ENCODE results near the gene ESR1.

The ESR1 gene

GRCh38 chr6:151999194-151999593 lies 191.7 kb downstream of the ESR1 start:
- Histone ChIP-seq H3K4me3 (ENCODE audit: low read depth in 1 of 5, low read length in 5 of 5) (no peak overlapping the region), H3K27ac (ENCODE audit: low read depth, low read length) (no peak overlapping the region), H3K36me3 (ENCODE audit: control insufficient read depth in 5 of 5, insufficient read depth in 5 of 5, low read length in 5 of 5) (no peaks in the 10 kb centered on the region), H3K27me3 (ENCODE audit: control insufficient read depth in 5 of 5, insufficient read depth in 4 of 5, low read length in 5 of 5) (no peaks in the 10 kb centered on the region), H3K4me1 (ENCODE audit: control insufficient read depth in 5 of 5, insufficient read depth in 5 of 5, low read length in 5 of 5) (no peaks in the 10 kb centered on the region), H3K9ac (ENCODE audit: low read length in 5 of 5) (no peak overlapping the region), H3K9me3 (ENCODE audit: control insufficient read depth in 5 of 5, low read length in 5 of 5) (no peaks in the 10 kb centered on the region)

DNA sequence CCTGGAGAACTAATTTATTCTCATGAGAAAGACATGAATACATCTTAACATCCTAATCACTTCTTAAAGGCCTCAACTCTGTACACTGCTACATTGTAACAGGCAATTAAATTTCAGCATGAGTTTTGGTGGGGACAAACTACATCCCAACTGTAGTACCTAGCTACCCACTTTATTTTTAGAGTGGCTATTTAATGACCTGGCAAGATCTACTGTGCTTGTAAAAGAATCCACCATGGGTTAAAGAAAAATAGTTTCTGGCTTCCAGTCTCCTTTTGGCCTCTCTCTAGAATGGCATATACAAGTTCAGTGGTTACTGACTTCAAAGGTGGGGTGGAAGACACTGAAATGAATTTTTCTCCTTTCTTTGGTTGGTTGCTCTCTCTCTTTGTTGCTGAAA lies 193.9 kb downstream of the ESR1 start:
- H3K4me3 ChIP-seq (ENCODE audit: low read depth in 1 of 5, low read length in 5 of 5): no peak overlapping the region
- H3K9me3 ChIP-seq (ENCODE audit: control insufficient read depth in 5 of 5, low read length in 5 of 5): no peaks in the 10 kb centered on the region
- no peak overlapping the region for H3K27ac ChIP-seq (ENCODE audit: low read depth, low read length)
- H3K4me1 ChIP-seq (ENCODE audit: control insufficient read depth in 5 of 5, insufficient read depth in 5 of 5, low read length in 5 of 5): no peaks in the 10 kb centered on the region
- no peak overlapping the region for H3K9ac ChIP-seq (ENCODE audit: low read length in 5 of 5)
- no peaks in the 10 kb centered on the region for H3K36me3 ChIP-seq (ENCODE audit: control insufficient read depth in 5 of 5, insufficient read depth in 5 of 5, low read length in 5 of 5)
- H3K27me3 ChIP-seq (ENCODE audit: control insufficient read depth in 5 of 5, insufficient read depth in 4 of 5, low read length in 5 of 5): no peaks in the 10 kb centered on the region

DNA sequence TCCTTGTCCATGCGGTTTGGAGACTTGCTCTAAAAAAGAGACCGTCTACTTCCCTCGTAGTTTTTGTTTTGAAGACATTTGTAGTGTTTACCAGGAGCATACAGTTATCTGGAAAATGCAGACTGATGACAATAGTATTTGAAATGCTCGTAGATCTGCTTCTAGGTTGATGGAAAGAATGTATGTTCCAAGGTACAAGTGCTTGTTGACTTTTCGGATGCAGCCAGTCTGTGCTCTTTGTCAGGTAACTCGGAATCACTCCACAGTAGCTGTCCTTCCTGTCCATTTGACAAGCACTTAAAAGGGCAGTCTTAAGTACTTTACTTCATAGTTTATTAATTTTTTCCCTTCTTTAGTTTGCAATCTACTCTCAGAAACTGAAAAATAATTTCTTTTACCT lies 194.8 kb downstream of the ESR1 start:
- Histone ChIP-seq H3K9ac (ENCODE audit: low read length in 5 of 5) (no peak overlapping the region), H3K36me3 (ENCODE audit: control insufficient read depth in 5 of 5, insufficient read depth in 5 of 5, low read length in 5 of 5) (no peaks in the 10 kb centered on the region), H3K4me1 (ENCODE audit: control insufficient read depth in 5 of 5, insufficient read depth in 5 of 5, low read length in 5 of 5) (no peaks in the 10 kb centered on the region), H3K27ac (ENCODE audit: low read depth, low read length) (no peak overlapping the region), H3K9me3 (ENCODE audit: control insufficient read depth in 5 of 5, low read length in 5 of 5) (no peaks in the 10 kb centered on the region), H3K27me3 (ENCODE audit: control insufficient read depth in 5 of 5, insufficient read depth in 4 of 5, low read length in 5 of 5) (no peaks in the 10 kb centered on the region), H3K4me3 (ENCODE audit: low read depth in 1 of 5, low read length in 5 of 5) (no peak overlapping the region)

- no peaks in the 10 kb centered on the region for H3K27me3 ChIP-seq (ENCODE audit: control insufficient read depth in 5 of 5, insufficient read depth in 4 of 5, low read length in 5 of 5)
- H3K9me3 ChIP-seq (ENCODE audit: control insufficient read depth in 5 of 5, low read length in 5 of 5): no peaks in the 10 kb centered on the region
- H3K36me3 ChIP-seq (ENCODE audit: control insufficient read depth in 5 of 5, insufficient read depth in 5 of 5, low read length in 5 of 5): no peaks in the 10 kb centered on the region
- H3K9ac ChIP-seq (ENCODE audit: low read length in 5 of 5): no peak overlapping the region
- no peak overlapping the region for H3K27ac ChIP-seq (ENCODE audit: low read depth, low read length)
- H3K4me3 ChIP-seq (ENCODE audit: low read depth in 1 of 5, low read length in 5 of 5): no peak overlapping the region
- no peaks in the 10 kb centered on the region for H3K4me1 ChIP-seq (ENCODE audit: control insufficient read depth in 5 of 5, insufficient read depth in 5 of 5, low read length in 5 of 5)
Observed at GRCh38 chr6:152004036-152004566, 196.6 kb downstream of the ESR1 start.

DNA sequence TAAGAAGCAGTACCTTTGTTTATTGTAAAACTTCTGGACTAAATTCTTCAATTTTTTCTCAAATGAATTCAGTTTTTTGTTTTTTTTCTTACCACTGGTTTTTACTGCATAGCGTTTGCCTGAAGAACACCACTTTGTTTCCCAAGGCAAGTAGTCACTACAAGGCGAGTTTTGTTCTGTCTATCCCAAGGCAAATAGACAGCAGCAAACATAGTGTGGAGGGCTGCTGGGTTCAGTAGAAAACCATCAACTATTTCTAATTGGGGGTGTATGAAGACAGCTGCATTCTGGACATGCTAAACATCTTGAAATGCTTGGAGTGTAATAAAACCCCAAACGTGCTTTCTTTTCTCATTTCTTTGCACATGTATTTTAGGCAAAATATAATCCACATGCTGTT lies 197.4 kb downstream of the ESR1 start:
- H3K4me1 ChIP-seq (ENCODE audit: control insufficient read depth in 5 of 5, insufficient read depth in 5 of 5, low read length in 5 of 5): no peaks in the 10 kb centered on the region
- H3K27me3 ChIP-seq (ENCODE audit: control insufficient read depth in 5 of 5, insufficient read depth in 4 of 5, low read length in 5 of 5): no peaks in the 10 kb centered on the region
- H3K9ac ChIP-seq (ENCODE audit: low read length in 5 of 5): no peak overlapping the region
- no peaks in the 10 kb centered on the region for H3K9me3 ChIP-seq (ENCODE audit: control insufficient read depth in 5 of 5, low read length in 5 of 5)
- H3K27ac ChIP-seq (ENCODE audit: low read depth, low read length): no peak overlapping the region
- no peak overlapping the region for H3K4me3 ChIP-seq (ENCODE audit: low read depth in 1 of 5, low read length in 5 of 5)
- no peaks in the 10 kb centered on the region for H3K36me3 ChIP-seq (ENCODE audit: control insufficient read depth in 5 of 5, insufficient read depth in 5 of 5, low read length in 5 of 5)

- Histone ChIP-seq H3K27ac (ENCODE audit: low read depth, low read length) (no peak overlapping the region), H3K36me3 (ENCODE audit: control insufficient read depth in 5 of 5, insufficient read depth in 5 of 5, low read length in 5 of 5) (no peaks in the 10 kb centered on the region)
Observed at GRCh38 chr6:152008779-152009178, 201.3 kb downstream of the ESR1 start.

DNA sequence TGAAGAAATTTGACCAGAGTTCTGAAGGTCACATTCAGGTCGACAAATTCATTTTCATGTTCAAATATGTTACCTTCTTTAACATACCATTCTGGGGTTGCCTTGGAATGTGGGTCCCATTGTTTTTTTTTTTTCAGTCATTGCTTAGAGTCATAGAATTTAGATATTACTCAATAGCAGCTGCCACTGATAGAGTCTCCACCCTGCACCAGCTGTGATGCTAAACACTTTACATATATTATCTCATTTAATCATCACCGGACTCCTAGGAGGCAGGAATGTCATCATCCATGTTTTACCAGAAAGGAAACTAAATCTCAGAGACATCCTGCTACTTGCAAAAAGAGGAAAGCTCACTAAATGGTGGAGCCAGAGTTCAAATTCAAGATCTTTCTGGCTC lies 204.7 kb downstream of the ESR1 start:
- H3K9me3 ChIP-seq (ENCODE audit: control insufficient read depth in 5 of 5, low read length in 5 of 5): no peaks in the 10 kb centered on the region
- H3K4me1 ChIP-seq (ENCODE audit: control insufficient read depth in 5 of 5, insufficient read depth in 5 of 5, low read length in 5 of 5): no peaks in the 10 kb centered on the region
- no peak overlapping the region for H3K27ac ChIP-seq (ENCODE audit: low read depth, low read length)
- H3K36me3 ChIP-seq (ENCODE audit: control insufficient read depth in 5 of 5, insufficient read depth in 5 of 5, low read length in 5 of 5): peaks cover 0 to 4% (median 4%) of the 10 kb centered on the region in 5 donors
- H3K9ac ChIP-seq (ENCODE audit: low read length in 5 of 5): no peak overlapping the region
- H3K4me3 ChIP-seq (ENCODE audit: low read depth in 1 of 5, low read length in 5 of 5): no peak overlapping the region
- H3K27me3 ChIP-seq (ENCODE audit: control insufficient read depth in 5 of 5, insufficient read depth in 4 of 5, low read length in 5 of 5): no peaks in the 10 kb centered on the region

More at GRCh38 chr6:152008779-152009178, 201.3 kb downstream of the ESR1 start:
- Histone ChIP-seq H3K9me3 (ENCODE audit: control insufficient read depth in 5 of 5, low read length in 5 of 5) (no peaks in the 10 kb centered on the region), H3K27me3 (ENCODE audit: control insufficient read depth in 5 of 5, insufficient read depth in 4 of 5, low read length in 5 of 5) (no peaks in the 10 kb centered on the region), H3K4me3 (ENCODE audit: low read depth in 1 of 5, low read length in 5 of 5) (no peak overlapping the region), H3K4me1 (ENCODE audit: control insufficient read depth in 5 of 5, insufficient read depth in 5 of 5, low read length in 5 of 5) (no peaks in the 10 kb centered on the region), H3K9ac (ENCODE audit: low read length in 5 of 5) (no peak overlapping the region)

DNA sequence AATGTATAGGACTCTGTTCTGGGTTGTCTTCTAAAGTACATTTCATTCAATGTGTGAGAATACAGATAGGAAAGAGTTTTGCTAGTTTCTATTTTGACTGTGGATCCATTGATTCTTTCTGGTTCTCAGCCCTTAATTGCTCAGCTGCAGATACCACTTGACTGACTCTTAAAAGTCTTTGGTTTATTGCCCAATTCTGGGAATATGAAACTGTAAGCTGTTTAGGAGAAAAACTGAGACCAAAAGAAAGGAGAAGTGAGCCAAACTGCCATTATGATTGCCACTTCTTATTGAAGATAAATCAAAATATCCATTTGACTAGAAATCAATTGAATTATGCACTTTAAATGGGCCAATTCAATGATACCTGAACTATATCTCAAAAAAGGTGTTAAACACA lies 211.4 kb downstream of the ESR1 start:
- Histone ChIP-seq H3K9me3 (ENCODE audit: control insufficient read depth in 5 of 5, low read length in 5 of 5) (peaks cover 0 to 6% (median 3%) of the 10 kb centered on the region in 5 donors), H3K9ac (ENCODE audit: low read length in 5 of 5) (no peak overlapping the region), H3K4me1 (ENCODE audit: control insufficient read depth in 5 of 5, insufficient read depth in 5 of 5, low read length in 5 of 5) (no peaks in the 10 kb centered on the region), H3K36me3 (ENCODE audit: control insufficient read depth in 5 of 5, insufficient read depth in 5 of 5, low read length in 5 of 5) (peaks cover 0 to 15% (median 4%) of the 10 kb centered on the region in 5 donors), H3K4me3 (ENCODE audit: low read depth in 1 of 5, low read length in 5 of 5) (no peak overlapping the region), H3K27ac (ENCODE audit: low read depth, low read length) (no peak overlapping the region), H3K27me3 (ENCODE audit: control insufficient read depth in 5 of 5, insufficient read depth in 4 of 5, low read length in 5 of 5) (no peaks in the 10 kb centered on the region)

DNA sequence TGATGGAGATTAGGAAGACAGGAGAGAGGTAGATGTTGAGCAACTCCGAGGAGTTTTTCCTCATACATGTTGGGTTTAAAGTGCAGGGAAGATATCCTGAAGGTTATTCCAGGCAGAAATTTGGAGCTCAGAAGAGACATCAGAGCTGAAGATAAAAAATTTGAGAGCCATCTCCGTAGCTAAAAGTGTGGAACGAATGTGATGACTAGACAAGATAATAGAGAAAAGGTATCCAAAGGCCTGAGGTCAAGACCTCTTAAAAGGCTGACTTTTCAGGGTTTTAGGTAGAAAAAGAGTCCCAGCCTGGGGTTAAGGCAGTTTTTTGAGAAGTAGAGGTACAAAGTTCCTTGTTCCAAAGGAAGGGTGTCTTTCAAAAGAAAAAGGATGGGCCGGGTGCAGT lies 214.8 kb downstream of the ESR1 start:
- Histone ChIP-seq H3K27ac (ENCODE audit: low read depth, low read length) (no peak overlapping the region), H3K4me1 (ENCODE audit: control insufficient read depth in 5 of 5, insufficient read depth in 5 of 5, low read length in 5 of 5) (peaks cover 0 to 5% (median 0%) of the 10 kb centered on the region in 5 donors), H3K9ac (ENCODE audit: low read length in 5 of 5) (no peak overlapping the region), H3K36me3 (ENCODE audit: control insufficient read depth in 5 of 5, insufficient read depth in 5 of 5, low read length in 5 of 5) (peaks cover 0 to 11% (median 0%) of the 10 kb centered on the region in 5 donors), H3K27me3 (ENCODE audit: control insufficient read depth in 5 of 5, insufficient read depth in 4 of 5, low read length in 5 of 5) (no peaks in the 10 kb centered on the region), H3K9me3 (ENCODE audit: control insufficient read depth in 5 of 5, low read length in 5 of 5) (peaks cover 0 to 6% (median 3%) of the 10 kb centered on the region in 5 donors), H3K4me3 (ENCODE audit: low read depth in 1 of 5, low read length in 5 of 5) (no peak overlapping the region)

GRCh38 chr6:152023613-152024012 lies 216.1 kb downstream of the ESR1 start:
- no peak overlapping the region for H3K4me3 ChIP-seq (ENCODE audit: low read depth in 1 of 5, low read length in 5 of 5)
- H3K27ac ChIP-seq (ENCODE audit: low read depth, low read length): no peak overlapping the region
- H3K9ac ChIP-seq (ENCODE audit: low read length in 5 of 5): no peak overlapping the region
- no peaks in the 10 kb centered on the region for H3K27me3 ChIP-seq (ENCODE audit: control insufficient read depth in 5 of 5, insufficient read depth in 4 of 5, low read length in 5 of 5)
- H3K9me3 ChIP-seq (ENCODE audit: control insufficient read depth in 5 of 5, low read length in 5 of 5): peaks cover 0 to 6% (median 3%) of the 10 kb centered on the region in 5 donors
- H3K4me1 ChIP-seq (ENCODE audit: control insufficient read depth in 5 of 5, insufficient read depth in 5 of 5, low read length in 5 of 5): peaks cover 0 to 5% (median 0%) of the 10 kb centered on the region in 5 donors
- peaks cover 0 to 11% (median 0%) of the 10 kb centered on the region in 5 donors for H3K36me3 ChIP-seq (ENCODE audit: control insufficient read depth in 5 of 5, insufficient read depth in 5 of 5, low read length in 5 of 5)

Data from subcutaneous abdominal adipose tissue (tissue), 5 donors.